H1 (cell line): Measurements from ENCODE around the gene SCN4A. TPM values are rescaled to one million over a fixed set of nuclear protein-coding genes. Genes with fewer than 3 reads are reported as not detected.

Experiments
- CTCF ChIA-PET: fragments of 300-600 bp; sonication (Branson Sonifier 250); formaldehyde crosslinking; loops from one replicate; lab custom pipeline; 2021; ENCODE audit not compliant: partially characterized antibody; lab: Charles Lee
- POLR2A ChIA-PET: fragments of 300-600 bp; sonication (Branson Sonifier 250); formaldehyde crosslinking; loops from one replicate; lab custom pipeline; 2021; ENCODE audit warnings: inconsistent platforms; ENCODE audit not compliant: partially characterized antibody; lab: Charles Lee
- DNase-seq, 2 experiments: peaks; one replicate each; pipeline versions ENCODE4 v3.0.0 to v3.0.0-alpha.2; 2010 to 2022; ENCODE audit warnings: low spot score in 2 of 2, low read depth in 1 of 2, mixed read lengths in 1 of 2
- FAIRE-seq: peaks from 2 replicates; lab custom pipeline; 2011; peaks lifted over from hg19 to GRCh38; lab: Jason Lieb, UNC
- H2AFZ ChIP-seq: 2 replicates; pipeline ENCODE4 v1.8.1; 2012; ENCODE audit warnings: low read length, inconsistent platforms
- H2AK5ac ChIP-seq: 2 replicates; pipeline ENCODE4 v1.6.1; 2013; ENCODE audit warnings: low read depth, low read length
- H2BK120ac ChIP-seq: replicated peaks from 2 replicates; pipeline ENCODE3; 2013; ENCODE audit warnings: low read depth, low read length, inconsistent platforms
- H2BK12ac ChIP-seq: 2 replicates; pipeline ENCODE4 v1.6.1; 2013; ENCODE audit warnings: low read depth, low read length
- H2BK15ac ChIP-seq: 2 replicates; pipeline ENCODE4 v1.6.1; 2013; ENCODE audit warnings: low read length
- H2BK20ac ChIP-seq: 2 replicates; pipeline ENCODE4 v1.6.1; 2013; ENCODE audit warnings: low read length
- H2BK5ac ChIP-seq: 2 replicates; pipeline ENCODE4 v1.6.1; 2013; ENCODE audit warnings: low read depth, low read length
- H3K14ac ChIP-seq: 2 replicates; pipeline ENCODE4 v1.6.1; 2013; ENCODE audit warnings: inconsistent platforms; ENCODE audit not compliant: insufficient read length
- H3K18ac ChIP-seq: 2 replicates; pipeline ENCODE4 v1.6.1; 2013; ENCODE audit warnings: low read length; ENCODE audit errors: extremely low read depth
- H3K23ac ChIP-seq: 2 replicates; pipeline ENCODE4 v1.6.1; 2013; ENCODE audit warnings: inconsistent platforms; ENCODE audit not compliant: insufficient read length
- H3K23me2 ChIP-seq: 2 replicates; pipeline ENCODE4 v1.6.1; 2013; ENCODE audit warnings: low read depth, low read length
- H3K27ac ChIP-seq: 2 replicates; pipeline ENCODE4 v1.6.1; 2011; ENCODE audit warnings: low read depth, low read length, inconsistent platforms
- H3K27me3 ChIP-seq, 4 experiments: replicated peaks in 1 of 4; 1 replicate in 1 of 4; 2 replicates in 3 of 4; pipeline versions ENCODE4 v1.6.1 to v1.8.1; 2011 to 2013; ENCODE audit warnings: low read length in 3 of 4, mild to moderate bottlenecking in 3 of 4, inconsistent platforms in 2 of 4, mixed read lengths in 2 of 4, moderate library complexity in 1 of 4; ENCODE audit not compliant: control insufficient read depth in 3 of 4, insufficient read depth in 3 of 4; ENCODE audit errors: extremely low read depth in 1 of 4
- H3K36me3 ChIP-seq, 4 experiments: 2 replicates each; pipeline versions ENCODE4 v1.6.1 to v1.8.1; 2011 to 2013; ENCODE audit warnings: mild to moderate bottlenecking in 4 of 4, low read length in 3 of 4, moderate library complexity in 2 of 4, control low read depth in 1 of 4, inconsistent platforms in 1 of 4; ENCODE audit not compliant: insufficient read depth in 4 of 4, control insufficient read depth in 2 of 4
- H3K4ac ChIP-seq: replicated peaks from 2 replicates; pipeline ENCODE3; 2013; ENCODE audit warnings: low read length, low read depth, mixed read lengths, inconsistent platforms; ENCODE audit not compliant: insufficient read length
- H3K4me1 ChIP-seq, 4 experiments: replicated peaks in 1 of 4; 1 replicate in 1 of 4; 2 replicates in 3 of 4; pipeline versions ENCODE4 v1.6.1 to v1.8.1; 2011 to 2013; ENCODE audit warnings: low read length in 3 of 4, inconsistent platforms in 2 of 4, mixed read lengths in 1 of 4; ENCODE audit not compliant: insufficient read depth in 4 of 4, control insufficient read depth in 3 of 4
- H3K4me2 ChIP-seq, 2 experiments: 2 replicates each; pipeline versions ENCODE4 v1.6.1 to v1.8.1; 2011 to 2013; ENCODE audit warnings: low read depth in 2 of 2, low read length in 2 of 2, control low read depth in 1 of 2, inconsistent platforms in 1 of 2, mild to moderate bottlenecking in 1 of 2; ENCODE audit not compliant: insufficient read depth in 1 of 2
- H3K4me3 ChIP-seq, 4 experiments: fragments of 200-600, 300-600 bp in 1 of 4; sonication (generic), shearing (Covaris generic), sonication (Bioruptor Twin) in 1 of 4; 2 replicates each; pipeline versions ENCODE4 v1.5.1 to v1.8.1; 2011 to 2016; ENCODE audit warnings: low read length in 4 of 4, low read depth in 3 of 4, control low read depth in 2 of 4, inconsistent platforms in 2 of 4, mild to moderate bottlenecking in 2 of 4, mixed read lengths in 1 of 4, moderate library complexity in 1 of 4; ENCODE audit not compliant: insufficient read depth in 2 of 4; ENCODE audit errors: extremely low read depth in 1 of 4
- H3K56ac ChIP-seq: replicated peaks from 2 replicates; pipeline ENCODE3; 2013; ENCODE audit warnings: low read depth, mild to moderate bottlenecking, mixed read lengths, low read length, inconsistent platforms; ENCODE audit not compliant: insufficient read length
- H3K79me1 ChIP-seq: 2 replicates; pipeline ENCODE4 v1.6.1; 2013; ENCODE audit warnings: low read depth, low read length, control low read depth
- H3K79me2 ChIP-seq, 2 experiments: 2 replicates each; pipeline versions ENCODE4 v1.6.1 to v1.8.1; 2012 to 2013; ENCODE audit warnings: low read length in 2 of 2, mild to moderate bottlenecking in 2 of 2, inconsistent platforms in 1 of 2; ENCODE audit not compliant: insufficient read depth in 2 of 2, control insufficient read depth in 1 of 2
- H3K9ac ChIP-seq, 4 experiments: replicated peaks in 1 of 4; 1 replicate in 1 of 4; 2 replicates in 3 of 4; pipeline versions ENCODE4 v1.6.1 to v1.8.1; 2011 to 2013; ENCODE audit warnings: low read depth in 3 of 4, low read length in 3 of 4, control low read depth in 2 of 4, mild to moderate bottlenecking in 2 of 4, moderate library complexity in 2 of 4, inconsistent platforms in 1 of 4; ENCODE audit errors: extremely low read depth in 1 of 4
- H3K9me3 ChIP-seq, 2 experiments: 2 replicates each; pipeline versions ENCODE4 v1.6.1 to v1.8.1; 2012 to 2013; ENCODE audit warnings: mild to moderate bottlenecking in 2 of 2, moderate library complexity in 2 of 2, control low read depth in 1 of 2, inconsistent platforms in 1 of 2, low read depth in 1 of 2, low read length in 1 of 2, mixed read lengths in 1 of 2; ENCODE audit not compliant: insufficient read depth in 2 of 2
- H4K20me1 ChIP-seq, 2 experiments: replicated peaks in 1 of 2; 2 replicates each; pipeline versions ENCODE3 to v1.8.1; 2011 to 2013; ENCODE audit warnings: inconsistent platforms in 2 of 2, low read length in 2 of 2, mild to moderate bottlenecking in 1 of 2; ENCODE audit not compliant: insufficient read depth in 2 of 2, control insufficient read depth in 1 of 2
- H4K5ac ChIP-seq: 2 replicates; pipeline ENCODE4 v1.6.1; 2013; ENCODE audit warnings: low read length, low read depth, mixed read lengths, inconsistent platforms; ENCODE audit not compliant: insufficient read length
- H4K8ac ChIP-seq: 2 replicates; pipeline ENCODE4 v1.8.0; 2013; ENCODE audit warnings: mild to moderate bottlenecking, moderate library complexity, low read length, inconsistent platforms; ENCODE audit not compliant: insufficient read depth; ENCODE audit errors: extremely low read depth
- H4K91ac ChIP-seq: replicated peaks from 2 replicates; pipeline ENCODE3; 2013; ENCODE audit warnings: low read length, mixed read lengths, inconsistent platforms; ENCODE audit not compliant: insufficient read length
- BRCA1 ChIP-seq: IDR thresholded peaks from 2 replicates; pipeline ENCODE4 v1.6.1; 2012; ENCODE audit warnings: low read depth, low read length, improper control_type of control experiment
- HDAC2 ChIP-seq, 2 experiments: fragments of 300-600 bp in 1 of 2; sonication (generic) in 1 of 2; IDR thresholded peaks; 2 replicates each; pipeline ENCODE4 v1.6.1; 2011 to 2012; ENCODE audit warnings: low read depth in 2 of 2, low read length in 2 of 2, mild to moderate bottlenecking in 2 of 2, moderate library complexity in 2 of 2, borderline replicate concordance in 1 of 2, inconsistent platforms in 1 of 2
- HDAC6 ChIP-seq: IDR thresholded peaks from one replicate; pipeline ENCODE4 v1.7.1; 2012; ENCODE audit warnings: low read depth, mild to moderate bottlenecking, inconsistent platforms, low read length, moderate library complexity
- KDM5A ChIP-seq: fragments of 200-600 bp; IDR thresholded peaks from 2 replicates; pipeline ENCODE4 v1.7.1; 2012; ENCODE audit warnings: mild to moderate bottlenecking, low read length, inconsistent platforms, mixed read lengths
- POU5F1 ChIP-seq: IDR thresholded peaks from 2 replicates; pipeline ENCODE4 v1.6.1; 2011; ENCODE audit warnings: low read depth, mild to moderate bottlenecking, low read length, moderate library complexity
- RFX5 ChIP-seq: IDR thresholded peaks from 2 replicates; pipeline ENCODE4 v1.6.1; 2011; ENCODE audit warnings: low read depth, low read length, improper control_type of control experiment, borderline replicate concordance
- SUZ12 ChIP-seq: fragments of 200-600 bp; sonication (generic); IDR thresholded peaks from 2 replicates; pipeline ENCODE4 v1.6.1; 2012; ENCODE audit warnings: mild to moderate bottlenecking, inconsistent platforms, low read length, moderate library complexity, mixed read lengths
- TAF7 ChIP-seq: optimal IDR thresholded peaks from 2 replicates; pipeline ENCODE3; 2011; ENCODE audit warnings: low read depth, mild to moderate bottlenecking, inconsistent platforms, low read length, moderate library complexity, borderline replicate concordance
- YY1 ChIP-seq: IDR thresholded peaks from 2 replicates; pipeline ENCODE4 v1.6.1; 2011; ENCODE audit warnings: low read depth, mild to moderate bottlenecking, low read length
- ZNF274 ChIP-seq: IDR thresholded peaks from 2 replicates; pipeline ENCODE4 v1.7.0; 2012; ENCODE audit warnings: low read length, borderline replicate concordance; ENCODE audit errors: extremely low read depth
- WGBS, 2 experiments: shearing (Covaris generic) in 1 of 2; methylation state at CpG; one replicate each; pipeline versions ENCODE4 v1.1.6 to v1.1.7; 2013 to 2015; ENCODE audit warnings: low lambda C conversion rate in 2 of 2, mixed read lengths in 2 of 2, inconsistent platforms in 1 of 2, low coverage in 1 of 2, missing lambda C conversion rate in 1 of 2; ENCODE audit not compliant: insufficient replicate concordance in 2 of 2, insufficient coverage in 1 of 2, insufficient read length in 1 of 2; ENCODE audit errors: extremely low coverage in 1 of 2, missing lambda C conversion rate in 1 of 2; 5-methylcytosine and 5-hydroxymethylcytosine counted together
- polyA plus RNA-seq, 7 experiments: library from polyadenylated mRNA; depleted of rRNA in 3 of 7; stranded (reverse) in 5 of 7; unstranded in 2 of 7; fragments of >200 nt in 5 of 7; fragments of 200-250 nt in 2 of 7; gene quantifications; 1 replicate in 5 of 7; 2 replicates in 1 of 7; 4 replicates in 1 of 7; pipeline versions ENCODE4 v1.2.1 to v1.2.3, GENCODE V29; 2011 to 2013; ENCODE audit warnings: missing spikeins in 2 of 7, mixed read lengths in 2 of 7
- total RNA-seq: library from RNA; stranded (reverse); fragmentation: NEBNext Ultra II Directional; extraction: Animal tissue kit (Norgen Biotek cat#: 25700); gene quantifications from 2 replicates; pipeline ENCODE4 v1.2.1, GENCODE V29; 2021
- TF ChIP-seq, protein P1 (sequence below): IDR thresholded peaks from 2 replicates; pipeline ENCODE4 v1.6.1; 2011; ENCODE audit warnings: low read depth, mild to moderate bottlenecking, low read length; ENCODE audit not compliant: insufficient read depth

The SCN4A gene
- total and polyA plus RNA-seq, 2 of the 8 experiments (the other 6 are each of a cell fraction or from before 2014, with no cell fraction given): 5.0 to 8.5 TPM

DNA sequence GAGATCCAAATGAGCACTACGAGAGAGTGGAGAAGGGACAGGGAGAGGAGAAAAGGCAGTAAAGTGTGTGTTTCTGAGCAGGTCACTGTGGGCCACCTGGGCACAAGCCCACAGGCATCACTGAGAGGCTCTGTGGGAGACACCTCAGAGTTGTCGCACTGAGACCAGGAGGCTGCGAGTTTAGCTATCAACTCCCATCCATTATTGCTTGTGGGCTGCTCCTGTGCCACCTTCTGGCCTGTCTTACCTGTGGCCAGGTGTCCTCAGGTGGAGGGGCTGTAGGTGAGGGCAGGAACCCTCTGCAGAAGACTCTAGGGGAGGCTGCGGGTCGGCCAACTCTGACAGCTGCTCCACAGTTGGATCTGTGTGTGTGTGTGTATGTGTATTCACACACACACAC is 22.9 kb upstream of the SCN4A start:
- Histone ChIP-seq H3K9me3 (no peaks in the 10 kb centered on the region), H2AFZ (no peak overlapping the region), H4K91ac (no peak overlapping the region), H3K79me1 (no peaks in the 10 kb centered on the region), H2BK5ac (no peak overlapping the region), H2BK120ac (no peak overlapping the region), H3K18ac (no peak overlapping the region), H2AK5ac (no peak overlapping the region), H3K23me2 (peaks cover 12% of the 10 kb centered on the region; the same call in 1 of the 2 replicates), H4K5ac (no peak overlapping the region), H3K4ac (no peak overlapping the region), H3K56ac (no peak overlapping the region), H4K8ac (no peak overlapping the region), H3K14ac (no peak overlapping the region), H3K4me3 (no peak overlapping the region), H3K27ac (no peak overlapping the region), H2BK20ac (no peak overlapping the region), H3K27me3 (peaks cover 0 to 28% (median 18%) of the 10 kb centered on the region in 4 experiments; a peak in 5 of 7 replicates), H3K9ac (no peak overlapping the region), H2BK12ac (no peak overlapping the region), H2BK15ac (no peak overlapping the region), H4K20me1 (peaks cover 0 to 5% of the 10 kb centered on the region in 2 experiments), H3K23ac (no peak overlapping the region), H3K4me2 (no peak overlapping the region), H3K79me2 (no peaks in the 10 kb centered on the region), H3K36me3 (no peaks in the 10 kb centered on the region), H3K4me1 (peaks cover 3 to 14% (median 4%) of the 10 kb centered on the region in 4 experiments)
- CTCF ChIA-PET: interaction anchor here (1.2 to 4.9 kb wide), 6 partner anchors 9 to 84 kb away, joined by 3 to 25 read pairs (median 8); partner anchors contain the start of gene CSHL1
- WGBS, 2 experiments: 98% methylated on average over 5 of the region's 5 CpGs; no CpG with 5 or more reads in 1 of the 2 experiments
- POLR2A ChIA-PET: no interaction called here
- DNase-seq (no peak), FAIRE-seq (no peak)
- TF ChIP-seq SUZ12: no peak
- no peak for TF ChIP-seq KDM5A
- TF ChIP-seq, protein P1, sequence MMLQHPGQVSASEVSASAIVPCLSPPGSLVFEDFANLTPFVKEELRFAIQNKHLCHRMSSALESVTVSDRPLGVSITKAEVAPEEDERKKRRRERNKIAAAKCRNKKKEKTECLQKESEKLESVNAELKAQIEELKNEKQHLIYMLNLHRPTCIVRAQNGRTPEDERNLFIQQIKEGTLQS: no peak
- no peak for TF ChIP-seq RFX5
- no peak for TF ChIP-seq HDAC6
- TF ChIP-seq POU5F1: no peak
- no peak for TF ChIP-seq BRCA1
- no peak for TF ChIP-seq HDAC2 (IDR thresholded peaks at IDR 0.05; ENCODE audit: borderline replicate concordance in 1 of 2, low read depth in 2 of 2, low read length in 2 of 2)
- no peak for TF ChIP-seq TAF7
- no peak for TF ChIP-seq ZNF274
- no peak for TF ChIP-seq YY1
